NOMO-1 treated with dmso at 0.1 percent for 144 hours (cell line): ENCODE measurements around the gene RNU6-9.

Experiments used
- DNase-seq: peaks from one replicate; lab custom pipeline; 2025; ENCODE audit not compliant: unreplicated experiment; lab: John Stamatoyannopoulos, UW

Gene RNU6-9

GRCh38 chr19:932648-933552, 39.6 kb downstream of the RNU6-9 start:
- no peak for DNase-seq

GRCh38 chr19:933553-933882, 40.2 kb downstream of the RNU6-9 start:
- DNase-seq, result no peak

- no peak for DNase-seq
Measured at GRCh38 chr19:934197-934840, 41.0 kb downstream of the RNU6-9 start.

GRCh38 chr19:934865-935479, 41.7 kb downstream of the RNU6-9 start:
- DNase-seq, result no peak

- DNase-seq, result no peak
Measured at GRCh38 chr19:936175-936546, 42.9 kb downstream of the RNU6-9 start.

GRCh38 chr19:937259-937694, 44.0 kb downstream of the RNU6-9 start:
- no peak for DNase-seq

- DNase-seq, result no peak
Measured at GRCh38 chr19:938233-938923, 45.1 kb downstream of the RNU6-9 start.

GRCh38 chr19:939439-939838, 46.2 kb downstream of the RNU6-9 start:
- no peak for DNase-seq

GRCh38 chr19:939922-940321, 46.6 kb downstream of the RNU6-9 start:
- no peak for DNase-seq

GRCh38 chr19:940591-941291, 47.5 kb downstream of the RNU6-9 start:
- DNase-seq, result no peak

- DNase-seq, result no peak
Measured at GRCh38 chr19:941292-942132, 48.2 kb downstream of the RNU6-9 start.

GRCh38 chr19:942133-942645, 48.9 kb downstream of the RNU6-9 start:
- no peak for DNase-seq
